ENCODE measurements around the gene WRNIP1.
A peak's percentile ranks its signal among the peaks of the same experiment; 100 is the strongest.

Gene WRNIP1

DNA sequence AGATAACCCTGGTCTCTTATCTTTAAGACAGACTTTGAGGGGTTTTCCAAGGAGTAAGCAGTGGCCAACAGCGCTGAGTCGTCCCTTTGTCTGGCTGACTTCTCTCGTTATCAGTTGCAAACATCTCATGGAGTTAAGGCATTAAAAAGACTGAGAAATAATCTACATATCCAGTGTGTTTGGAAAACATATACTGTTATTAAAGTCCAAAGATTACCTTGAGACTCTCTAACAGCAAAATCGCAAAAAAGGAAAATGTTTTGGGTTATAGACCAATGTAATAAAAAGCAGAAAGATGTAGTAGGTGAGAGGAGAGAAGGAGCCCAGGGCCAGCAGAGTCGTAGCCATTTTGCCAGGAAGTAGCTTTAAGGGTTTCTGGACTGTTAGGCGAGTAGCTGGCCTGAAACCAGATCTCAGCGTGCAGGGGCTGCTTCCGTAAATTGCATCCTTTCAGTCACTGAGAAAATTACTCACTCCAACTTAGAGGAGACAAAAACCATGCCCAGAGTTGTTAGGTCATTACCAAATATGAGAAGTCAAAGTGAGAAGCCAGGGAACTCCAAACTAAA lies 39.1 kb upstream of the WRNIP1 start:
- no peak overlapping the region for H2BK12ac ChIP-seq (ENCODE audit: low read length in 2 of 2)
- H2AFZ ChIP-seq (ENCODE audit: low read depth, low read length): no peak overlapping the region
- no peak overlapping the region for H2BK5ac ChIP-seq (ENCODE audit: low read depth, low read length, poor library complexity, severe bottlenecking)
- peak; percentile 55 for DNase-seq
- no peak overlapping the region for H2BK15ac ChIP-seq (ENCODE audit: low read depth, poor library complexity, severe bottlenecking)
- H3K79me1 ChIP-seq (replicated peaks; ENCODE audit: low read length, poor library complexity, severe bottlenecking): no peaks in the 10 kb centered on the region
- H3K27me3 ChIP-seq (ENCODE audit: control insufficient read depth in 1 of 2, insufficient read depth in 1 of 2, low read length in 2 of 2): no peaks in the 10 kb centered on the region
- no peak overlapping the region for H2AK5ac ChIP-seq (ENCODE audit: low read length, severe bottlenecking)
- no peaks in the 10 kb centered on the region for H3K4me1 ChIP-seq (ENCODE audit: control insufficient read depth, insufficient read depth, low read depth, low read length)
- WGBS: 24% methylated on average over 7 of the region's 8 CpGs
- no peak overlapping the region for H3K14ac ChIP-seq (ENCODE audit: low read length in 2 of 2)
- H3K4me2 ChIP-seq (ENCODE audit: low read length, poor library complexity, severe bottlenecking): no peak overlapping the region
- no peak overlapping the region for H3K27ac ChIP-seq (ENCODE audit: low read length, poor library complexity, severe bottlenecking)
- H4K8ac ChIP-seq (ENCODE audit: low read length): no peak overlapping the region
- H3K23ac ChIP-seq (ENCODE audit: low read length in 2 of 2): no peak overlapping the region
- H3K4me3 ChIP-seq (ENCODE audit: insufficient read depth in 1 of 2, low read depth in 1 of 2, low read length in 2 of 2): no peak overlapping the region
- H3K9ac ChIP-seq (ENCODE audit: low read length): peak overlapping the region; percentile 32
- no peak overlapping the region for H4K91ac ChIP-seq (ENCODE audit: low read length)
- H2BK120ac ChIP-seq (ENCODE audit: low read depth, low read length): no peak overlapping the region
- H3K9me3 ChIP-seq (ENCODE audit: control insufficient read depth, low read length): no peaks in the 10 kb centered on the region
- peak overlapping the region in 1 of 2 experiments; percentile 21 for H3K18ac ChIP-seq (ENCODE audit: low read depth in 1 of 2, low read length in 2 of 2)
- H3K36me3 ChIP-seq (ENCODE audit: control insufficient read depth in 1 of 2, insufficient read depth in 2 of 2, low read depth in 1 of 2, low read length in 2 of 2): no peaks in the 10 kb centered on the region
- H3K4ac ChIP-seq (ENCODE audit: low read depth in 1 of 2, low read length in 2 of 2): peak overlapping the region in 1 of 2 experiments; percentile 21

DNA sequence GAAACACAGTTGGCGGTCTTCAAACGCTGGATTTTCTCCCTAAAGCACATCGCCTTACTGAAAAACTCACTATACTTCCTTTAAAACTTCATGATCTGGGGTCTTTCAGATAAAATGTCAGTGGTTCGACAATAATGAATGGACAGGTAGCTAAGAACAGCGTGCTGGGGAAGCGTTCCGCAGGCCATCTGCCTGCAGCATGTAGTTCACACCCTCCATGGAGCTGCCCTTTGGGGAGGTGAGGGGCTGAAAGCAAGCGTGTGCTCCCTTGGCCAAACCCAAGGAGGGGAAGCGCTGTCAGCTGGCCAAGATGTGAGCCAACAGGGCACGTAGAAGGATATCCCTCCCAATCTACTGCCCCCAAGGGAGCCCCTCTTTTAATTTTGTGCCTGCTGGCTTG lies 35.3 kb upstream of the WRNIP1 start:
- Histone ChIP-seq H2BK15ac (ENCODE audit: low read depth, poor library complexity, severe bottlenecking) (no peak overlapping the region), H3K9ac (ENCODE audit: low read length) (no peak overlapping the region), H3K79me1 (replicated peaks; ENCODE audit: low read length, poor library complexity, severe bottlenecking) (no peaks in the 10 kb centered on the region), H4K8ac (ENCODE audit: low read length) (no peak overlapping the region), H2BK120ac (ENCODE audit: low read depth, low read length) (no peak overlapping the region), H3K4me1 (ENCODE audit: control insufficient read depth, insufficient read depth, low read depth, low read length) (peaks cover 3% of the 10 kb centered on the region), H3K36me3 (ENCODE audit: control insufficient read depth in 1 of 2, insufficient read depth in 2 of 2, low read depth in 1 of 2, low read length in 2 of 2) (no peaks in the 10 kb centered on the region), H3K23ac (ENCODE audit: low read length in 2 of 2) (no peak overlapping the region), H3K18ac (ENCODE audit: low read depth in 1 of 2, low read length in 2 of 2) (no peak overlapping the region), H2BK12ac (ENCODE audit: low read length in 2 of 2) (no peak overlapping the region), H4K91ac (ENCODE audit: low read length) (no peak overlapping the region), H3K9me3 (ENCODE audit: control insufficient read depth, low read length) (no peaks in the 10 kb centered on the region), H3K27ac (ENCODE audit: low read length, poor library complexity, severe bottlenecking) (no peak overlapping the region), H3K14ac (ENCODE audit: low read length in 2 of 2) (no peak overlapping the region), H3K4ac (ENCODE audit: low read depth in 1 of 2, low read length in 2 of 2) (no peak overlapping the region), H2AFZ (ENCODE audit: low read depth, low read length) (no peak overlapping the region), H3K27me3 (ENCODE audit: control insufficient read depth in 1 of 2, insufficient read depth in 1 of 2, low read length in 2 of 2) (peaks cover 0 to 3% of the 10 kb centered on the region in 2 experiments), H3K4me3 (ENCODE audit: insufficient read depth in 1 of 2, low read depth in 1 of 2, low read length in 2 of 2) (no peak overlapping the region), H3K4me2 (ENCODE audit: low read length, poor library complexity, severe bottlenecking) (no peak overlapping the region), H2BK5ac (ENCODE audit: low read depth, low read length, poor library complexity, severe bottlenecking) (no peak overlapping the region), H2AK5ac (ENCODE audit: low read length, severe bottlenecking) (no peak overlapping the region)
- no peak for DNase-seq
- 91% methylated on average over 8 of the region's 10 CpGs for WGBS

DNA sequence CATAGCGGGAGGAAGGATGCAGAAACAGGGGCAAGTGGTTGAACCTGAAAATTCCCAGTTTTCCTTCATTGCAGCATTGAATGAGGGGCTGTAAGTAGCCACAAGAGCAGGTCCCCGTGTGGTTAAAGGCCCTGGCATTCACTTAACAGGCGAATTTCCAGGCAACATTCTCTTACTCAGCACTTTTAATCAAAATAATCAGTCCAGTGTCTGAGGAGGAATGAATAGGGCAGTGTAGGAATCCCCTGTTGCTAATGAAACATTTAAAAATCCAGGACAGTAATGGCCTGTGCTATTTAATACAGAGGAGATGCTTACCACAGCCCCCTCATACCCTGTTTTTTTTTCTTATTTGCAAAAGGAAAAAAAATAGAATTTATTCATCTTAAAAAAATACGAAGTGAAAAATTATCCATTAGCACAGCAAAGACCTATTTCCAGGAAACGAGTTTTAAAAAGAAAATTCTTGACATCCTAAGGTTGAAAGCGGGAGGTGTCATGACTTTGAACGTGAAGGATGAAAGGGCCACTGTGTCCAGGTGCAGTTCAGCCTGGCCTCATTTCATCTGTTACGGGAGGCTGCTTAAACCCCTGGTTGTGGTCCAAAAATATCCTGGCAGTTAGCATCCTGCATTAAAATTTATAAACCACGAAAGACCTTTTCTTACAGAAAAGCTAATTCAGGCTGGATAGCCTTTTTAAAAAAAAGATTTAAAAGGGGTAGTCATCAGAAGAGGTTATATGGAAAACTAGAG lies 34.7 kb upstream of the WRNIP1 start:
- Histone ChIP-seq H3K79me1 (replicated peaks; ENCODE audit: low read length, poor library complexity, severe bottlenecking) (no peaks in the 10 kb centered on the region), H3K4me1 (ENCODE audit: control insufficient read depth, insufficient read depth, low read depth, low read length) (peaks cover 3% of the 10 kb centered on the region), H3K9ac (ENCODE audit: low read length) (no peak overlapping the region), H2AK5ac (ENCODE audit: low read length, severe bottlenecking) (no peak overlapping the region), H4K8ac (ENCODE audit: low read length) (no peak overlapping the region), H3K18ac (ENCODE audit: low read depth in 1 of 2, low read length in 2 of 2) (no peak overlapping the region), H3K36me3 (ENCODE audit: control insufficient read depth in 1 of 2, insufficient read depth in 2 of 2, low read depth in 1 of 2, low read length in 2 of 2) (no peaks in the 10 kb centered on the region), H2BK5ac (ENCODE audit: low read depth, low read length, poor library complexity, severe bottlenecking) (no peak overlapping the region), H3K23ac (ENCODE audit: low read length in 2 of 2) (no peak overlapping the region), H3K14ac (ENCODE audit: low read length in 2 of 2) (no peak overlapping the region), H3K4ac (ENCODE audit: low read depth in 1 of 2, low read length in 2 of 2) (no peak overlapping the region), H3K27ac (ENCODE audit: low read length, poor library complexity, severe bottlenecking) (no peak overlapping the region), H3K4me2 (ENCODE audit: low read length, poor library complexity, severe bottlenecking) (no peak overlapping the region), H2BK120ac (ENCODE audit: low read depth, low read length) (no peak overlapping the region), H2BK12ac (ENCODE audit: low read length in 2 of 2) (no peak overlapping the region), H2BK15ac (ENCODE audit: low read depth, poor library complexity, severe bottlenecking) (no peak overlapping the region), H3K9me3 (ENCODE audit: control insufficient read depth, low read length) (no peaks in the 10 kb centered on the region), H3K4me3 (ENCODE audit: insufficient read depth in 1 of 2, low read depth in 1 of 2, low read length in 2 of 2) (no peak overlapping the region), H2AFZ (ENCODE audit: low read depth, low read length) (no peak overlapping the region), H4K91ac (ENCODE audit: low read length) (no peak overlapping the region), H3K27me3 (ENCODE audit: control insufficient read depth in 1 of 2, insufficient read depth in 1 of 2, low read length in 2 of 2) (peaks cover 0 to 3% of the 10 kb centered on the region in 2 experiments)
- no peak for DNase-seq
- 94% methylated on average over 6 of the region's 9 CpGs for WGBS

DNA sequence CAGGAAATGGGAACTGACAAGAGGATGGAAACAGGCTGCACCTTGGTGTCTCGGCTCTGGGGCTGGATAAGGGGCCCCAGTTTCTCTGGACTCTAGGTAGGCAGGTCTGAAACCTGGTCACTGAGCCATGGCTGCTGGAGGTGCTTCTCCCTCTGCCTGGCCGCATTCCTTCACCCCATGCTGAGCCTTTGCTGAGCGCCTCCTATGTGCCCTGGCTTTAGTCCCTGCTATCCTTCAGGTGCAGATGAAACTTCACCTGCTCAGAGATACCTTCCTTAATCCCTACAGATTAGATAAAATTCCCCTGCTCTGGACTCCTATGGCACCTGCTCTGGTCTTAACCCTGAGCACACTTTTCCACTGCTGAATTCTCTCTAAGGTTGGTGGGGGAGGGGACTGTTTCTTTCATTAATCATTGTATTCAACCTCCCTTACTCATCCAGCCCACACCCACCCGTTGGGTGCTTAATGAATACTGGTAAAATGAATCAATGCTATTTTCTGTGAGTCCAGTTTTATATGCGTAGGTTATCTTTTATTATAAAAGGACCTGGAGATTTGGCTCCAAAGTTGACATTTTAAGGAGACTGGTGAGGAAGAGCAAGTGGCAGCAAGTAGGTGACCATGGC lies 33.8 kb upstream of the WRNIP1 start:
- Histone ChIP-seq H3K9me3 (ENCODE audit: control insufficient read depth, low read length) (no peaks in the 10 kb centered on the region), H2BK120ac (ENCODE audit: low read depth, low read length) (no peak overlapping the region), H3K14ac (ENCODE audit: low read length in 2 of 2) (no peak overlapping the region), H2BK15ac (ENCODE audit: low read depth, poor library complexity, severe bottlenecking) (no peak overlapping the region), H3K23ac (ENCODE audit: low read length in 2 of 2) (no peak overlapping the region), H3K4me2 (ENCODE audit: low read length, poor library complexity, severe bottlenecking) (no peak overlapping the region), H3K79me1 (replicated peaks; ENCODE audit: low read length, poor library complexity, severe bottlenecking) (no peaks in the 10 kb centered on the region), H3K27me3 (ENCODE audit: control insufficient read depth in 1 of 2, insufficient read depth in 1 of 2, low read length in 2 of 2) (peaks cover 0 to 3% of the 10 kb centered on the region in 2 experiments), H2BK5ac (ENCODE audit: low read depth, low read length, poor library complexity, severe bottlenecking) (no peak overlapping the region), H2AFZ (ENCODE audit: low read depth, low read length) (no peak overlapping the region), H3K4me1 (ENCODE audit: control insufficient read depth, insufficient read depth, low read depth, low read length) (peaks cover 3% of the 10 kb centered on the region), H3K27ac (ENCODE audit: low read length, poor library complexity, severe bottlenecking) (no peak overlapping the region), H2BK12ac (ENCODE audit: low read length in 2 of 2) (no peak overlapping the region), H3K4me3 (ENCODE audit: insufficient read depth in 1 of 2, low read depth in 1 of 2, low read length in 2 of 2) (no peak overlapping the region), H3K36me3 (ENCODE audit: control insufficient read depth in 1 of 2, insufficient read depth in 2 of 2, low read depth in 1 of 2, low read length in 2 of 2) (no peaks in the 10 kb centered on the region), H4K8ac (ENCODE audit: low read length) (no peak overlapping the region), H4K91ac (ENCODE audit: low read length) (no peak overlapping the region), H3K9ac (ENCODE audit: low read length) (no peak overlapping the region), H3K18ac (ENCODE audit: low read depth in 1 of 2, low read length in 2 of 2) (no peak overlapping the region), H3K4ac (ENCODE audit: low read depth in 1 of 2, low read length in 2 of 2) (no peak overlapping the region), H2AK5ac (ENCODE audit: low read length, severe bottlenecking) (no peak overlapping the region)
- DNase-seq: no peak
- whole genome bisulfite sequencing: 61% methylated on average over 5 of the region's 5 CpGs
